ENCODE measurements around the gene SYT7.

The SYT7 gene

DNA sequence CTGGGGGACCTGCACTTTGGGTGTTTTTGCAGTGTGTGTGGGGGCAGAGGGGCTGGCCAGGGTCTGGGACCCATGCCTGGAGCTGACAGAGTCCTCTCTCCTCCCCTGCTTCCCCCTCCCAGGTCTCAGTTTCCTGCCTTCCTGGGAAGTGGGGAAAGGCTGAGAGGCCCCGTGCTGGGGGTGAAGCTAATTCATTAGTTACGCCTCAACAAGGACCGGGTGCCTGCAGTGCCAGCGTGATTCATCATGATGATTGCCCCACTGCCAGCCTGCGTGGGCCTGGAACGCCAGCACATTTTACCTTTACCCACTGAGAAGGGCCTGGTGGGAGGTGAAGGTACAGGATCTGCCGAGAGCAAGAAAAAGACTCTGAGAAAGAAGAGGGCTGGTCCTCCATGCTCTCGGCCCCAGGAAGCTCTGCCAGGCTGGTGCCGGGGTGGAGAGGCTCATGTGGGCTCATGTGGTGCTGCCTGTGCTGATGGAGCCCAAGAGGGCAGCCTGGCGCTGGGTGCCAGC, 75.2 kb downstream of the SYT7 start:
- TF ChIP-seq FOXP2 (optimal IDR thresholded peaks at IDR 0.05; ENCODE audit: borderline replicate concordance, extremely low read depth, extremely low read length, insufficient read depth) (no peak), TAF1 (IDR thresholded peaks at IDR 0.05; ENCODE audit: borderline replicate concordance, insufficient read depth, low read length) (no peak), REST (IDR thresholded peaks at IDR 0.05; ENCODE audit: insufficient read depth in 1 of 2, low read depth in 2 of 2, low read length in 2 of 2) (no peak), POLR2AphosphoS5 (IDR thresholded peaks at IDR 0.05; ENCODE audit: low read depth, low read length) (no peak), SIN3A (IDR thresholded peaks at IDR 0.05; ENCODE audit: borderline replicate concordance, insufficient read depth, low read length) (no peak)

- TF ChIP-seq SIN3A (IDR thresholded peaks at IDR 0.05; ENCODE audit: borderline replicate concordance, insufficient read depth, low read length) (no peak), TAF1 (IDR thresholded peaks at IDR 0.05; ENCODE audit: borderline replicate concordance, insufficient read depth, low read length) (no peak), POLR2AphosphoS5 (IDR thresholded peaks at IDR 0.05; ENCODE audit: low read depth, low read length) (no peak), REST (IDR thresholded peaks at IDR 0.05; ENCODE audit: insufficient read depth in 1 of 2, low read depth in 2 of 2, low read length in 2 of 2) (no peak), FOXP2 (optimal IDR thresholded peaks at IDR 0.05; ENCODE audit: borderline replicate concordance, extremely low read depth, extremely low read length, insufficient read depth) (no peak)
Measured at GRCh38 chr11:61505106-61505505, 75.8 kb downstream of the SYT7 start.

DNA sequence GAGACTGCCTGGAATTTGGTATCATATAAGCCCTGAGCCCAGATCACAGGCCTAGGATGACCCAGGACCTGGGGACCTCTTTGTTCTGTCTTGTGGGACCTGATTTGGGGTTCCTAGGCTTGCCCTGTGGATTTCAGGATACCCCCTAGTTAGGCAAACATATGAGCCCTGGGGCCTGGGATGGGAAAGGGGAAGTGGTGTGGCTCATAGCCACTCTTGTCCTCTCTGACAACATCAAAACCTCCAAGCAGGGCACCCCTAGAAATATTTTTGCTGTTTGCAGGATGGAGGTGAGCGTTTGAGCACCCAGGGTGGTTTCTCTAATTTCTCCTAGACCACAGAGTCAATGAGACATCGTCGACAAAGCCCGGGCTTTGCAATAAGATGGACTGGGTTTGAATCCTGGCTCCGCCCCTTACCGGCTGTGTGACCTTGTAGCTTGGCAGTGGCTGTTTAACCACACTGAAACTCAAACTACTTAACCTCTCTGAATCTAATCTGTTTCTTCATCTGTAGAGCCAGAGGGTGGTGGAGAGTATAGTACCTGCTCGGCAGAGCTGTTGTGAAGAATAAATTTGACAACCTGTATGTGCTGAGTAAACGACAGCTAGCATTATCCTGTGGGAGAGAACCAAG, 77.6 kb downstream of the SYT7 start:
- TF ChIP-seq REST (IDR thresholded peaks at IDR 0.05; ENCODE audit: insufficient read depth in 1 of 2, low read depth in 2 of 2, low read length in 2 of 2): no peak
- no peak for TF ChIP-seq FOXP2 (optimal IDR thresholded peaks at IDR 0.05; ENCODE audit: borderline replicate concordance, extremely low read depth, extremely low read length, insufficient read depth)
- TF ChIP-seq SIN3A (IDR thresholded peaks at IDR 0.05; ENCODE audit: borderline replicate concordance, insufficient read depth, low read length): no peak
- TF ChIP-seq POLR2AphosphoS5 (IDR thresholded peaks at IDR 0.05; ENCODE audit: low read depth, low read length): no peak
- TF ChIP-seq TAF1 (IDR thresholded peaks at IDR 0.05; ENCODE audit: borderline replicate concordance, insufficient read depth, low read length): no peak

DNA sequence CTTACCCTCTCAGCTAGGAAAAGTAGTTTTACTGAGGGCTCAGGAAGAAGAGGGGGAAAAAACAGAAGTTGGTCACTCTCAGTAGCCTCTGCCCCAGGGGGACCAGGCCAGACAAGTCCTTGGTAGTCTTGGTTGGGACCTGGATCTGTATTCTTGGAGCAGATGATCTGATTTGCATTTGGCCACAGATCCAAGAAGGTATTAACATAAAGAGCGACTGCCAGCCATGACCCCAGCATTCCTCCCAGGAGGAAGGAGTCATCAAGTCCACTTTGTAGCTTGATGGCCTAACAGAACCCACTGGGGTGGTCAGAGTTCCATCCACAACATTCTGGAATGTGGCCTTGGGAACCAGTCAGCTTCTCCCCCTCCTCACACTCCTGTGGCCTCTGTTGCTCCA, 78.4 kb downstream of the SYT7 start:
- TF ChIP-seq FOXP2 (optimal IDR thresholded peaks at IDR 0.05; ENCODE audit: borderline replicate concordance, extremely low read depth, extremely low read length, insufficient read depth) (no peak), POLR2AphosphoS5 (IDR thresholded peaks at IDR 0.05; ENCODE audit: low read depth, low read length) (no peak), TAF1 (IDR thresholded peaks at IDR 0.05; ENCODE audit: borderline replicate concordance, insufficient read depth, low read length) (no peak), SIN3A (IDR thresholded peaks at IDR 0.05; ENCODE audit: borderline replicate concordance, insufficient read depth, low read length) (no peak), REST (IDR thresholded peaks at IDR 0.05; ENCODE audit: insufficient read depth in 1 of 2, low read depth in 2 of 2, low read length in 2 of 2) (no peak)

Data from PFSK-1 (cell line).